ENCODE data around the gene FNBP1.
"Not testable (repeated sequence)": the region's sequence is repeated elsewhere in the genome, so short reads cannot be mapped to it uniquely, and the experiment has no call there.

FNBP1 gene

GRCh38 chr9:129918296-129918950 lies 124.6 kb downstream of the FNBP1 start:
- DNase-seq (ENCODE audit: low spot score) = no peak

DNA sequence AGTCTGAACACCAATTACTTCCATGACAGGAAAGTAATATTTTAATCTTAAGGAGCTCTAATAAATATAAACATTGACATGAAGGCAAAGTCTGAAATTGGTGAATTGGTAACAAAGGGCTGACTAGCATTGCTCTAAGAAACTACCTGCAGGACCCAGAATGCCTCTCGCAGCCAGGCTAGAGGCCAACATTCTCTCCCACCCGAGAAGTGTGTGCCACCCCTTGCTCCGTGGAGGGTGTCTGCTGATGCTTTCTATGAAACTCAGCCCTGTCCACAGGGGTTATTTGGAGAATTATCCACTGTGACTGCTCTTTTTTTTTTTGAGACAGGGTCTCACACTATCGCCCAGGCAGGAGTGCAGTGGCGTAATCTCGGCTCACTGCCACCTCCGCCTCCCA lies 126.3 kb downstream of the FNBP1 start:
- no peak for DNase-seq (ENCODE audit: low spot score)

- DNase-seq (ENCODE audit: low spot score) = no peak
Observed at GRCh38 chr9:129914051-129914450, 128.9 kb downstream of the FNBP1 start.

DNA sequence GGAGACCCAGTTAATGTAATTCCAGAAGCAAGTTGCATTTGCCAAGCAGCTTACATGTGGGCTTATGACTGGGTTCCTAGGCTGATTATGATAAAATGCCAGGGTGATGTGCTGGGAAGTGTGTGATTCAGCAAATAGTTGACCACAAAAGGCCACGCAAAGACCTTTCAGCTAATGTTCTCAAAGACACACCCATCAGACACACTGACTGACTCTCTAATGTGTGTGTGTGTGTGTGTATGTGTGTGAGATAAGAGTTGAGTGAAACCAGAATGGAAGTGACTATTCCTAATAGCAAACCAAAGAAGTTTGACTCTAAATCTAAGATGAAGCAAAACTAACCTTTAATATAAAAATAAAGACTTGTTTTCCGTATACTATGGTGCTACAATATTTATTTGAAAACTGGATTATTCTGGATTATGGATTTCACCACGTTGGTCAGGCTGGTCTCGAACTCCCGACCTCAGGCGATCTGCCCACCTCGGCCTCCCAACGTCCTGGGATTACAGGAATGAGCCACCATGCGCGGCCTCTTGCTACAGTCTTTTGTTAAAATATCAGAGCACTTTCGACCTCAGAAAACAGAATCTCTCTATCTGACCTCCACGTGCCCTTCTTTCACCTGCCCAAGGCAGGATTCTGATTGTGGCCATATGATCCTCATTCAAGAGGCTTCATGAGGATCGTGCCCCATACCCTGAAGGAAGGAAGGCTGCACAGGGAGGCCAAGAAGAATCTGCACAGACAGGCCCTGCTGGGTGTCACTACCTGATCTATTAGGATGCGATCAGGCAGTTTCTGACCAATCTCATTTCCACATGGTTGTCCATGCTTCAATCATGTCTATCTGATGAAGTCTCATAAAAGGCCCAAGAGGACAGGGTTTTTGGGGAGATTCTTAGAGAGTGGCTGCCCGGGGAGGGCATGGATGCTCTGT lies 132.1 kb downstream of the FNBP1 start:
- DNase-seq (ENCODE audit: low spot score) = peak; percentile 71

DNA sequence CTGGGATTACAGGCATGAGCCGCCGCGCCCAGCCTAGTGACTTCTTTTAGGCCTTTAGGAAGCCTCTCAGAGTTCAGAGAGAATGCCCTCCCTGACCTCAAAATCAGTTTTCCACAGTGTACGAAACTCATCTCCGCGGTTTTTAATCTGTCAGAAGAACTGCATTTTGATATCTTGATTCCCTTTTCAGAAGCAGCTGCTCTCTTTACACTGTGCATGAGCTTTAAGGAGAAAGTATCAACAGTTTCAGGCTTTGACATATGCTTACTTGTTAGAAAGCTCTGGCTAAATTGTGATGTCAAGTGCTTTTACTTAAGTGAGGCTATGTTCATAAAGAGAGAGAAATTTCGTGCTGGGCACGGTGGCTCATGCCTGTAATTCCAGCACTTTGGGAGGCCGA lies 133.1 kb downstream of the FNBP1 start:
- no peak for DNase-seq (ENCODE audit: low spot score)

DNA sequence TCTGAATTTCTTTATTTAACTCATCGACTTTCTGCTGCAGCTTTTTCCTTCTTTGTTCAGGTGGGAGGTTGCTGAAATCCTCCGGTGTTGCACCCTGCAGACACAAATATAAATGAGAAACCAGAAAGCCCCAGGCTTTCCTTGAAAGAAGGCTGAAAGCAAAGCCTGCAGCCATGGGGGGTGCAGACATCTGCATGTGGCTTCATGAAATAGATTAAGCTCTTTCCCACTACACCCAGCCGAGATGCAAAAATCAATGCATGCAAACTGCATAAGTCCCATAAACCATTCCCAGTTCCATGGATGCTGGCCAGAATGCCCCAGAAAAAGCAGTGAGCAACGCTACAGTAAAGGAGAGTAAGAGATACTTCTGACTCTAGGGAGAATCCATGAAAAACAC lies 134.1 kb downstream of the FNBP1 start:
- no peak for DNase-seq (ENCODE audit: low spot score)

- DNase-seq (ENCODE audit: low spot score) = no peak
Observed at GRCh38 chr9:129907201-129907600, 135.8 kb downstream of the FNBP1 start.

DNA sequence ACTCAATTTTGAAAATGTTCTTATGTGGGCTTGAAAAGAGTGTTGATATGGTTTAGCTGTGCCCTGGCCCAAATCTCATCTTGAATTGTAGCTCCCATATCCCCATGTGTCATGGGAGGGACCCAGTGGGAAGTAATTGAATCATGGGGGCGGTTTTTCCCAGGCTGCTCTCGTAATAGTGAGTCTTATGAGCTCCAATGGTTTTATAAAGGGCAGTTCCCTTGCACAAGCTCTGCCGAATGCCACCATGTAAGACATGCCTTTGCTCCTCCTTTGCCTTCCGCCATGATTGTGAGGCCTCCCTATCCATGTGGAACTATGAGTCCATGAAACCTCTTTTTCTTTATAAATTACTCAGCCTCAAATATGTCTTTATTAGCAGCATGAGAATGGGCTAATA lies 136.7 kb downstream of the FNBP1 start:
- DNase-seq (ENCODE audit: low spot score) = no peak

DNA sequence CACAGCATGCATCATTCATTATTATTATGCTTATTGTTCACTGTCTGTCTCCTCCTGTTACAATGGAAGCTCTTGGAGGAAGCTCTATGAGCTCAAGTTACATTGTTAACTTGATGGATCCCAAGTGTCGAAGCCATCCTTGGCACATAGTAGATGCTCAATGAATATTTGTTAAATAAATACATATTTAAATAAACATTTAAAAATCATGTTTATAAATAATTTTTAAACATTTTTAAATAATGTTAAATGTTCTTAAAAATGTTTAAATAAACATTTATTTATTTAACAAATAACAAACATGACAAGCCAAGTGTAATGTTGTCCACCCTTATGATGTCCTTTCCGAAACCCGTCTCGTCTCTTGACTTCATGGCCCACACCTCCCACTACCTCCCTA lies 138.3 kb downstream of the FNBP1 start:
- no peak for DNase-seq (ENCODE audit: low spot score)

DNA sequence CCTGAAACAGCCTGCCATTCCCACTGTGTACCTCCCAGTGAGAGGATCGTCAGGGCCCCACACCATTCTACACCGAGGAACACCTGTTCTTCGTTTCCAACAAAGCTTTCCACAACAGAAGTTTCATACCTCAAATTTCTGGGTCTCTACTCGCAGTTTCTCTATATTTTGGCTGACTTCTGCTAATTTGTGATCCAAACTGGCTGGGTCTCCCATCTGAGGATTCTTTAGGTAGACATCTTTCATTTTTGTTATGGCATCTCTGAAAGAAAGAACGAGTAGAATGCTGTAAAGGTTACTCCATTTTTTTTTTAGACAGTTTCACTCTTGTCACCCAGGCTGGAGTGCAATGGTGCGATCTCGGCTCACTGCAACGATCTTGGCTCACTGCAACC lies 140.3 kb downstream of the FNBP1 start:
- DNase-seq (ENCODE audit: low spot score) = no peak

- DNase-seq (ENCODE audit: low spot score) = no peak
Observed at GRCh38 chr9:129901993-129902739, 140.8 kb downstream of the FNBP1 start.

- no peak for DNase-seq (ENCODE audit: low spot score)
Observed at GRCh38 chr9:129900263-129901027, 142.5 kb downstream of the FNBP1 start.

- DNase-seq (ENCODE audit: low spot score) = no peak
Observed at GRCh38 chr9:129899620-129900019, 143.4 kb downstream of the FNBP1 start.

GRCh38 chr9:129898185-129898584 lies 144.8 kb downstream of the FNBP1 start:
- no peak for DNase-seq (ENCODE audit: low spot score)

- DNase-seq (ENCODE audit: low spot score) = no peak
Observed at GRCh38 chr9:129897263-129897662, 145.7 kb downstream of the FNBP1 start.

DNA sequence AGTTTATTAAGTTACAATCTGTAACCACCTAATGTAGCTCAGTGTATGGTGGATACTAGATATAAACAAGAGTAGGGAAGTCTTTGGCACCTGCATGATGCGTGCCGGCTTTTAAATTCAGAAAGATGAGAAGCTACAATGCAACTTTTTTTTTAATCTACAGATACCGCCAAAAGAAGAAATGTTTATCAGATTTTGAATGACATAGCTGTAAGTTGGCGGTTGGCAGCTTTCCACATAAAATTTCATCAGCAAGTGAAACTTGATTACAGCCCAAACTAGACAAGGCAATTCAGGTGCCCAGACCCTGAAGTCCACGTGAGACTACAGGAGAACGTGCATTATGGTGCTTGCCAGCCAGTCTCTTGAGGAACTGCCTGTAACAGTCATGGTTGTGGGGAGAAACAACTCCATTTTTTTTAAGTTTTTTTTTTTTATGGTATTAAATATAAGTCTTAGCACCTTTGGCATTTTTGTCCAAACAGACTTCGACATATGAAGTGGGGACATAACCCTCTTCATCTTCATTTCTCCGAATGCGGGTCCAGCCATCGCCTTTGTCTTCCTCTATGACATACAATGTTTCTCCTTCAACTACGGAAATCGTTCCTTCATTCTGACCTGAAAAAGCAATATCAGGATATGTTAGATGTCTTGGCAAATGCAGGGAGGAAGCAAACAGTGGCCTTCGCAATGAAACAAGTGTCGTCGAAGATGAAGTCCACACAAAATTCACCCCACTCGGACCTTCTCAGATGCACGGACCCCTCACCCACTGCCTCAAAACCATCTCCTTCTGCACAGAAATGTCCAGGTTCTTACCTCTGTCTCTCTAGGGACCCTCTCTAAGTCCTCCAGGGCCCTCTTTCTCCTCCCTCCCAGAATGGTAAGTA lies 147.4 kb downstream of the FNBP1 start:
- DNase-seq (ENCODE audit: low spot score) = no peak

DNA sequence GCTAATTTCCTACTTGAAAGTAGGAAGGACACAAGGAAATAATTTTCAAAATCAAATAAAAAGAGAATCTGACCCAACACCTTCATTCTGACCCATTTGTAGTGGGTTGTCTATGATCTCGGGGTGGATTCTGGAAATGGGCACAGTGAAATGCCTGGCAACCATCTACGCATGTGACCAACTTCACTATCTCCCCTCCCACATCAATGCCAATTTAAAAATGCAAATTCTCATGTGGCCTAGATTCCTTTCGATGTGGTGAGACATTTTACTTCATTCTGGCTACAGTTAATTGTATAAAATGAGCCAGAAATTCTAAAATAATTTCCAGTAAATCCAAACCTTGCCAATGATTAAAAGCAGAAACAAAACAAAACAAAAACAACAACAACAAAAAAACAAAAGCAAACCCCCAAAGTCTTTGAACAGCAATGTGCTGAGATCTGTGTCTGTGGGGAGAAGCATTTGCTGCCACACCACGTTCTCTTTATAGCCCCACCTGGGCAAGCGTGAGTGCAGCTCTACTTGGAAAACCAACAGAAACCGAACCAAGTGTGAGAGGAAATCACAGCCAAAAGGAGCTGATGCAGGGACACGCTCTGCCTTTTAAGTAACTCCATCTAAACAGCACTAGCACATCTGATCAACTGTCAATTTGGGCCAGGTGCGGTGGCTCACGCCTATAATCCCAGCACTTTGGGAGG lies 148.7 kb downstream of the FNBP1 start:
- no peak for DNase-seq (ENCODE audit: low spot score)

DNA sequence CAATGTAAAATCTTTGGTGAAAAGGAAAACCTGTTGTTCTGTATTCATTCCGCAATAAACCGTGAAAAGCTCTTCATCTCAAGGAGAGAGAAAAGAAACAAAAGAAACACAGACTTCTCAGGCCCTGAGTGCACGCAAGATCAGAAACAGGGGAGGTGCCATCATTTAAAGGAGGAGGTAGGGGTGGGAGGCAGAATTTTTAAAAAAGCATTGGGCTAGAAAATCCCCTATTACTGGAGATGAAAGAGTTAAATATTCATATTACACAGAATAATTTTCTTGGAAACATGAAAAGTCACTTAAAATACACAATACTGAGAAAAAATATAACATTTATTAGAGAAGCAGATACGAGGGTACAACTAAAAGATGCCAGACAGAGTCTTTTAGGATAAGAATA lies 151.4 kb downstream of the FNBP1 start:
- DNase-seq (ENCODE audit: low spot score) = no peak

DNA sequence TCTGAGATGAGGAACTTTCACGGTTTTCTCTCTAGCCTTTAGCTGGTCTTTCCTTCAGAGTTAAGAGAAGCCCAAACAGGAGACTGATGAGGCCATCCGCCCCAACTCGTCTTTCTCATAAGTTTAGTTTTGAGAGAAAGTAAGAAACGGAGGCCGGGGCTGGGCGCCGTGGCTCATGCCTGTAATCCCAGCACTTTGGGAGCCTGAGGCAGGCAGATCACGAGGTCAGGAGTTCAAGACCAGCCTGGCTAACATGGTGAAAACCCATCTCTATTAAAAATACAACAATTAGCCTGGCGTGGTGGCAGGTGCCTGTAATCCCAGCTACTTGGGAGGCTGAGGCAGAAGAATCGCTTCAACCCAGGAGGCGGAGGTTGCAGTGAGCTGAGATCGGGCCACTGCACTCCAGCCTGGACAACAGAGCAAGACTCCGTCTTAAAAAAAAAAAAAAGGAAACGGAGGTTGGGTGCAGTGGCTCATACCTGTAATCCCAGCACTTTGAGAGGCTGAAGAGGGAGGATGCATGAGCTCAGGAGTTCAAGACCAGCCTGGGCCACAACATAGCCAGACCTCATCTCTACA lies 152.2 kb downstream of the FNBP1 start:
- DNase-seq (ENCODE audit: low spot score) = not testable (repeated sequence)
